GM12878 (cell line): ENCODE measurements around the gene UVRAG.

Source experiments
- CBX5 ChIP-seq: sonication (generic); IDR thresholded peaks from 2 replicates; pipeline ENCODE4 v1.6.1; 2016; ENCODE audit warnings: low read depth, moderate library complexity, mild to moderate bottlenecking, inconsistent platforms
- EP300 ChIP-seq, 2 experiments: fragments of 150-350 bp in 1 of 2; IDR thresholded peaks; 2 replicates each; pipeline ENCODE4 v1.6.1; 2011 to 2012; ENCODE audit warnings: low read depth in 2 of 2, low read length in 2 of 2, borderline replicate concordance in 1 of 2, improper control_type of control experiment in 1 of 2, inconsistent platforms in 1 of 2; ENCODE audit not compliant: control insufficient read depth in 1 of 2
- EZH2 ChIP-seq: IDR thresholded peaks from 2 replicates; pipeline ENCODE4 v1.6.1; 2012; ENCODE audit warnings: low read depth, mild to moderate bottlenecking, control low read depth, inconsistent platforms, low read length, borderline replicate concordance; ENCODE audit not compliant: control insufficient read depth
- MXI1 ChIP-seq: fragments of 150-350 bp; IDR thresholded peaks from 2 replicates; pipeline ENCODE4 v1.6.1; 2011; ENCODE audit warnings: low read depth, mild to moderate bottlenecking, inconsistent platforms, low read length, improper control_type of control experiment
- NR2C1 ChIP-seq: fragments of 450-650 bp; IDR thresholded peaks from 2 replicates; pipeline ENCODE4 v1.6.1; 2017; ENCODE audit warnings: antibody characterized with exemption, mild to moderate bottlenecking, moderate library complexity
- POLR2AphosphoS5 ChIP-seq: IDR thresholded peaks from 2 replicates; pipeline ENCODE4 v1.6.1; 2011; ENCODE audit warnings: mild to moderate bottlenecking, low read length, inconsistent platforms
- SIN3A ChIP-seq: IDR thresholded peaks from 2 replicates; pipeline ENCODE4 v1.6.1; 2012; ENCODE audit warnings: low read depth, low read length, improper control_type of control experiment
- SREBF2 ChIP-seq: IDR thresholded peaks from 2 replicates; pipeline ENCODE4 v1.6.1; 2012; ENCODE audit warnings: mild to moderate bottlenecking, low read length
- TCF3 ChIP-seq: IDR thresholded peaks from 2 replicates; pipeline ENCODE4 v1.6.1; 2012; ENCODE audit warnings: low read depth, mild to moderate bottlenecking, low read length, borderline replicate concordance; ENCODE audit not compliant: insufficient read depth
- TF ChIP-seq, protein P1 (sequence below), 3 experiments: IDR thresholded peaks in 2 of 3; conservative IDR thresholded peaks in 1 of 3; 2 replicates each; pipeline ENCODE4 v1.5.1; 2011; ENCODE audit warnings: low read depth in 3 of 3, low read length in 3 of 3, mild to moderate bottlenecking in 3 of 3, control low read depth in 2 of 3, moderate library complexity in 2 of 3, inconsistent platforms in 1 of 3, mixed read lengths in 1 of 3; ENCODE audit not compliant: control insufficient read depth in 2 of 3, insufficient read depth in 1 of 3; ENCODE audit errors: extremely low read depth in 1 of 3

GRCh38 chr11:75784085-75784478, 30.9 kb upstream of the UVRAG start:
- no peak for TF ChIP-seq SIN3A
- no peak for TF ChIP-seq NR2C1
- no peak for TF ChIP-seq CBX5
- TF ChIP-seq, protein P1, sequence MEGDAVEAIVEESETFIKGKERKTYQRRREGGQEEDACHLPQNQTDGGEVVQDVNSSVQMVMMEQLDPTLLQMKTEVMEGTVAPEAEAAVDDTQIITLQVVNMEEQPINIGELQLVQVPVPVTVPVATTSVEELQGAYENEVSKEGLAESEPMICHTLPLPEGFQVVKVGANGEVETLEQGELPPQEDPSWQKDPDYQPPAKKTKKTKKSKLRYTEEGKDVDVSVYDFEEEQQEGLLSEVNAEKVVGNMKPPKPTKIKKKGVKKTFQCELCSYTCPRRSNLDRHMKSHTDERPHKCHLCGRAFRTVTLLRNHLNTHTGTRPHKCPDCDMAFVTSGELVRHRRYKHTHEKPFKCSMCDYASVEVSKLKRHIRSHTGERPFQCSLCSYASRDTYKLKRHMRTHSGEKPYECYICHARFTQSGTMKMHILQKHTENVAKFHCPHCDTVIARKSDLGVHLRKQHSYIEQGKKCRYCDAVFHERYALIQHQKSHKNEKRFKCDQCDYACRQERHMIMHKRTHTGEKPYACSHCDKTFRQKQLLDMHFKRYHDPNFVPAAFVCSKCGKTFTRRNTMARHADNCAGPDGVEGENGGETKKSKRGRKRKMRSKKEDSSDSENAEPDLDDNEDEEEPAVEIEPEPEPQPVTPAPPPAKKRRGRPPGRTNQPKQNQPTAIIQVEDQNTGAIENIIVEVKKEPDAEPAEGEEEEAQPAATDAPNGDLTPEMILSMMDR (IDR thresholded peaks at IDR 0.05 in 2 of 3, conservative IDR thresholded peaks at IDR 0.05 in 1 of 3; ENCODE audit: control insufficient read depth in 2 of 3, extremely low read depth in 1 of 3, insufficient read depth in 1 of 3, low read depth in 3 of 3, low read length in 3 of 3), result no peak
- no peak for TF ChIP-seq MXI1
- TF ChIP-seq TCF3, result no peak
- no peak for TF ChIP-seq EZH2
- no peak for TF ChIP-seq POLR2AphosphoS5
- no peak for TF ChIP-seq EP300 (IDR thresholded peaks at IDR 0.05; ENCODE audit: borderline replicate concordance in 1 of 2, control insufficient read depth in 1 of 2, low read depth in 2 of 2, low read length in 2 of 2)
- no peak for TF ChIP-seq SREBF2
